Measurements from ENCODE around the gene PRAMEF17. TPM values are rescaled to one million over a fixed set of nuclear protein-coding genes. Genes with fewer than 3 reads are reported as not detected.
"Not testable (repeated sequence)": the region's sequence is repeated elsewhere in the genome, so short reads cannot be mapped to it uniquely, and the experiment has no call there.

Gene PRAMEF17
- total RNA-seq: not detected

- H3K9me3 Mint-ChIP-seq; H3K4me1 Mint-ChIP-seq (ENCODE audit: low read depth); DNase-seq; H3K36me3 Mint-ChIP-seq (ENCODE audit: insufficient read depth in 2 of 2); ATAC-seq (replicated peaks in 1 of 2); H3K27me3 Mint-ChIP-seq (ENCODE audit: low read depth); H3K4me3 Mint-ChIP-seq; H3K27ac Mint-ChIP-seq: not testable (repeated sequence)
Measured at GRCh38 chr1:13389332-13389731, at the start of gene PRAMEF17. Gene PRAMEF17 (plus strand): TSS chr1:13389632. CDS start chr1:13389658, 26 bp downstream.

- not testable (repeated sequence) for H3K9me3 Mint-ChIP-seq; ATAC-seq (replicated peaks in 1 of 2); H3K4me3 Mint-ChIP-seq; H3K4me1 Mint-ChIP-seq (ENCODE audit: low read depth); H3K27ac Mint-ChIP-seq; H3K27me3 Mint-ChIP-seq (ENCODE audit: low read depth); DNase-seq; H3K36me3 Mint-ChIP-seq (ENCODE audit: insufficient read depth in 2 of 2)
Measured at GRCh38 chr1:13342496-13342895, 46.9 kb upstream of the PRAMEF17 start.

GRCh38 chr1:13347034-13347433, 42.4 kb upstream of the PRAMEF17 start, which contains the start of gene PRAMEF14:
Gene PRAMEF14 (minus strand): TSS chr1:13347134. CDS start chr1:13345314, 1,820 bp downstream.
- not testable (repeated sequence) for ATAC-seq (replicated peaks in 1 of 2); H3K36me3 Mint-ChIP-seq (ENCODE audit: insufficient read depth in 2 of 2); H3K9me3 Mint-ChIP-seq; H3K4me1 Mint-ChIP-seq (ENCODE audit: low read depth); H3K27me3 Mint-ChIP-seq (ENCODE audit: low read depth); DNase-seq; H3K27ac Mint-ChIP-seq; H3K4me3 Mint-ChIP-seq

- not testable (repeated sequence) for DNase-seq; H3K4me1 Mint-ChIP-seq (ENCODE audit: low read depth); H3K27ac Mint-ChIP-seq; H3K9me3 Mint-ChIP-seq; H3K4me3 Mint-ChIP-seq; H3K36me3 Mint-ChIP-seq (ENCODE audit: insufficient read depth in 2 of 2); H3K27me3 Mint-ChIP-seq (ENCODE audit: low read depth); ATAC-seq (replicated peaks in 1 of 2)
Measured at GRCh38 chr1:13353476-13353875, 36.0 kb upstream of the PRAMEF17 start.

GRCh38 chr1:13354475-13354874, 35.0 kb upstream of the PRAMEF17 start:
- not testable (repeated sequence) for H3K27ac Mint-ChIP-seq; H3K27me3 Mint-ChIP-seq (ENCODE audit: low read depth); H3K4me1 Mint-ChIP-seq (ENCODE audit: low read depth); ATAC-seq (replicated peaks in 1 of 2); H3K4me3 Mint-ChIP-seq; H3K9me3 Mint-ChIP-seq; DNase-seq; H3K36me3 Mint-ChIP-seq (ENCODE audit: insufficient read depth in 2 of 2)

GRCh38 chr1:13356774-13357173, 32.7 kb upstream of the PRAMEF17 start:
- H3K36me3 Mint-ChIP-seq (ENCODE audit: insufficient read depth in 2 of 2); ATAC-seq (replicated peaks in 1 of 2); H3K9me3 Mint-ChIP-seq; H3K27me3 Mint-ChIP-seq (ENCODE audit: low read depth); H3K4me1 Mint-ChIP-seq (ENCODE audit: low read depth); H3K4me3 Mint-ChIP-seq; H3K27ac Mint-ChIP-seq: not testable (repeated sequence)
- DNase-seq: peak; percentile 8 to 29

GRCh38 chr1:13362364-13362763, 27.1 kb upstream of the PRAMEF17 start:
- not testable (repeated sequence) for H3K4me3 Mint-ChIP-seq; ATAC-seq (replicated peaks in 1 of 2); DNase-seq; H3K27me3 Mint-ChIP-seq (ENCODE audit: low read depth); H3K36me3 Mint-ChIP-seq (ENCODE audit: insufficient read depth in 2 of 2); H3K9me3 Mint-ChIP-seq; H3K4me1 Mint-ChIP-seq (ENCODE audit: low read depth); H3K27ac Mint-ChIP-seq

- ATAC-seq (replicated peaks in 1 of 2); H3K9me3 Mint-ChIP-seq; DNase-seq; H3K27me3 Mint-ChIP-seq (ENCODE audit: low read depth); H3K4me3 Mint-ChIP-seq; H3K36me3 Mint-ChIP-seq (ENCODE audit: insufficient read depth in 2 of 2); H3K4me1 Mint-ChIP-seq (ENCODE audit: low read depth); H3K27ac Mint-ChIP-seq: not testable (repeated sequence)
Measured at GRCh38 chr1:13364928-13365327, 24.5 kb upstream of the PRAMEF17 start.

- H3K4me1 Mint-ChIP-seq (ENCODE audit: low read depth); DNase-seq; H3K27me3 Mint-ChIP-seq (ENCODE audit: low read depth); H3K27ac Mint-ChIP-seq; ATAC-seq (replicated peaks in 1 of 2); H3K9me3 Mint-ChIP-seq; H3K36me3 Mint-ChIP-seq (ENCODE audit: insufficient read depth in 2 of 2); H3K4me3 Mint-ChIP-seq: not testable (repeated sequence)
Measured at GRCh38 chr1:13366536-13366935, 22.9 kb upstream of the PRAMEF17 start.

GRCh38 chr1:13368544-13368943, 20.9 kb upstream of the PRAMEF17 start:
- not testable (repeated sequence) for H3K36me3 Mint-ChIP-seq (ENCODE audit: insufficient read depth in 2 of 2); ATAC-seq (replicated peaks in 1 of 2); H3K9me3 Mint-ChIP-seq; H3K27me3 Mint-ChIP-seq (ENCODE audit: low read depth); H3K4me3 Mint-ChIP-seq; H3K27ac Mint-ChIP-seq; H3K4me1 Mint-ChIP-seq (ENCODE audit: low read depth)
- DNase-seq: peak; percentile 22 to 35

GRCh38 chr1:13378983-13379382, 10.4 kb upstream of the PRAMEF17 start:
- DNase-seq; H3K36me3 Mint-ChIP-seq (ENCODE audit: insufficient read depth in 2 of 2); H3K4me3 Mint-ChIP-seq; H3K27me3 Mint-ChIP-seq (ENCODE audit: low read depth); H3K9me3 Mint-ChIP-seq; H3K27ac Mint-ChIP-seq; H3K4me1 Mint-ChIP-seq (ENCODE audit: low read depth); ATAC-seq (replicated peaks in 1 of 2): not testable (repeated sequence)

- H3K4me1 Mint-ChIP-seq (ENCODE audit: low read depth); H3K9me3 Mint-ChIP-seq; DNase-seq; H3K4me3 Mint-ChIP-seq; H3K27ac Mint-ChIP-seq; H3K27me3 Mint-ChIP-seq (ENCODE audit: low read depth); H3K36me3 Mint-ChIP-seq (ENCODE audit: insufficient read depth in 2 of 2); ATAC-seq (replicated peaks in 1 of 2): not testable (repeated sequence)
Measured at GRCh38 chr1:13380380-13380779, 9.1 kb upstream of the PRAMEF17 start.

- H3K4me3 Mint-ChIP-seq; H3K27ac Mint-ChIP-seq; ATAC-seq (replicated peaks in 1 of 2); H3K9me3 Mint-ChIP-seq; H3K36me3 Mint-ChIP-seq (ENCODE audit: insufficient read depth in 2 of 2); H3K4me1 Mint-ChIP-seq (ENCODE audit: low read depth); DNase-seq; H3K27me3 Mint-ChIP-seq (ENCODE audit: low read depth): not testable (repeated sequence)
Measured at GRCh38 chr1:13393004-13393403, 3.6 kb downstream of the PRAMEF17 start.

GRCh38 chr1:13394761-13395160, 5.3 kb downstream of the PRAMEF17 start:
- not testable (repeated sequence) for DNase-seq; H3K27ac Mint-ChIP-seq; H3K27me3 Mint-ChIP-seq (ENCODE audit: low read depth); H3K9me3 Mint-ChIP-seq; H3K4me3 Mint-ChIP-seq; ATAC-seq (replicated peaks in 1 of 2); H3K4me1 Mint-ChIP-seq (ENCODE audit: low read depth); H3K36me3 Mint-ChIP-seq (ENCODE audit: insufficient read depth in 2 of 2)

Data from activated T-cell treated with anti-CD3 and anti-CD28 coated beads, Interleukin-2, amount 50 U/mL, for 72 hours (primary cell).